ENCODE data around the gene MPO. TPM values are rescaled to one million over a fixed set of nuclear protein-coding genes. Genes with fewer than 3 reads are reported as not detected.

Gene MPO
- polyA plus RNA-seq, 3 donors = 3.2 to 7.0 (median 5.0) TPM

DNA sequence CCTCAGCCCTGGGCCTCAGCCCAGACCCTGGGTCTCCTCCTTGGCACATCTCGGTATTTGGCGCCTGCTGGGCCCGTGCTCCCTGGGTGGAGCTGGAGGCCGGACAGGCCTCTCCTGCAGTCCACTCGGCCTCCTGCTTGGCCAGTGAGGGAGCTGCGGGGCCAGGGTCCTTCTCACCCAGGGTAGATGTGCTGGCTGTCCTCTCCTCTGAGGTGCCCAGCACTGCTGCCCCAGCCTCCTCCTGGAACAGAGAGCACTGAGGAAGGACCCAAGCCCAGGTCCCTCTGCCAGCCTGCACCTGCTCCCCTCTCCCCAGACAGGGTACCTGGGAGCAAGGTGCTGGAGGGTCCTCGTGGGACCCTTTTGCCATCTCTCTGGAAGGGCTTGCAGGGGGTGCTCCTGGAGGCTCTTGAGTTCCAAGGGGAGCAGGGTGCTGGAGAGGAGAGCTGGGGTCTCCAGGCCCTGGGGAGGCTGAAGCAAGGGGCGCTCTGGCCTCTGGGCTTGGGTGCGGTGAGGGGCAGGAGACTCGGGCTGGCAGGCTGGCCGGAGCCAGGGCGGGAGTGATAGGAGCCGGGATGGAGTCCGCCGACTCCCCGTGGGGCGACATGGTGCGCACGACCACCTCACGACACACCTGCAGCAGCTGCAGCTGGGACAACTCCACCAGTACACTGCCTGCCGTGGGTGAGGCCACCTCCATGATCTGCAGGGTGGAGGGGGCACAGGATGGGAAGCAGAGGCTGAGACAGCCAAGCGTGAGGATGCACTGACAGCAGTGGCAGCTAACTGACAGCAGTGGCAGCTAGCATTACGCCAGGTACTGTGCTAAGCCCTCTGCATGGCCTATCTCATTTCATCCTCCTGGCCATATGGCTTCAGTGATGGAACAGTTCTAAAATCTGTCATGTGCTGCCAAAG lies 30.0 kb upstream of the MPO start:
- no peak for DNase-seq (ENCODE audit: extremely low read depth in 1 of 11, low read depth in 9 of 11, low spot score in 4 of 11)

DNA sequence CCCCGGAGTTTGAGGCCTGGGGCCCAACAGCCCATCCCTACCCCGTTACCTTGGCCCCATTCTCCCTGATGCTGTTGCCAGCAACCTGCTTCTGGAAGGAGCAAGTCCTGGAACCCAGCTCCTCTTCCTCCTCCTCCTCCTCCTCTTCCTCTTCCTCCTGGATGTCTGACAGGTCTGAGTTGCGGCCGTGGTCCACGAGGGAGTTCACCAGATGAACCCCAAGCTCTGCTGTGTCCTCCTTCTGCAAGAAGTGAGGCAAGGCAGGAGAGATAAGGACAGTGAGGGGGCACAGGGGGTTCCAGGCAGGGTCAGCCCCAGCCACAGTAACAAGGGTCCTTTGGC lies 29.2 kb upstream of the MPO start:
- no peak for DNase-seq (ENCODE audit: extremely low read depth in 1 of 11, low read depth in 9 of 11, low spot score in 4 of 11)

DNA sequence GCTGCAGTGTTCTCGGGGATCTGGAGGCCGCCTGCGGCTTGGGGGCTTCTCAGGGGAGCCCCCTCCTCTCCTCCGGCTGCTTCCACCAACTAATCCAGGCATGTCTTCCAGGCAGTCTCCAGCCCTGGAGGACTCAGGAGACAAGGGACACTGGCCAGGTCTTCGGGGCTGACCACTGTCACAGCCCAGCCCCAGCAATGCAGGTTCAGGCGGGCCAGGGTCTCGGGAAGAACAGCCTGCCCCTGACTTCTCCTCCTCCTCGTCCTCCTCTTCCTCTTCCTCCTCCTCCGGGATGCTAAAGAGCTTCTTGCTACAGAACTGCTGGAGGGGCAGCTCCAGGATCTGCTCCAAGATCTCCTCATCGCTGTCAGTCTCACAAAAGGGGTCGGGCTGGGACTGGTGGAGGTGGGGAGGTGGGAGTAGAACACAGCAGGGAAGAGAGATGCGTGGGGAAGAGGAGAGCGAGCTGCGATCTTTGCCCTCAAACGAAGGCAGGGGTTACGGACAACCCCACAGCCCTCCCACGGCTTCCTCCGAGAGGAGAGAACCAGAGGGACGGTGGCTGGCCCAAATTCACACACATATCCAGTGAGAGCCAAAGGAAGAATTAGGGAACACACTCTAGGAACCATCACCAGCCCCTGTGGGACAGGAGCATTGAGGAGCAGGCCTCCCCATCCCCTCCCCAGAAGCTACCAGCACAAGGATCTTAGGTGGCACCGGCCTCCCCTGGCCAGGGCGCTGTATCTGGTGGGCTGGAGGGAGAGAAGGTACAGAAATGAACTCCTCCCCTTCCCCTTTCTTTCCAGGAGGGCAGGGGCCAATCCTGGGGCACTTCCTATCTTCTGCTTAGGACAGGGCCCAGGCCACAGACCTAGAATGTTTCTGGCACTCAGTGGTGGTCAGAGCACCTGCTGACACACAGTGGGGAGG lies 28.5 kb upstream of the MPO start:
- DNase-seq (ENCODE audit: extremely low read depth in 1 of 11, low read depth in 9 of 11, low spot score in 4 of 11) = no peak

DNA sequence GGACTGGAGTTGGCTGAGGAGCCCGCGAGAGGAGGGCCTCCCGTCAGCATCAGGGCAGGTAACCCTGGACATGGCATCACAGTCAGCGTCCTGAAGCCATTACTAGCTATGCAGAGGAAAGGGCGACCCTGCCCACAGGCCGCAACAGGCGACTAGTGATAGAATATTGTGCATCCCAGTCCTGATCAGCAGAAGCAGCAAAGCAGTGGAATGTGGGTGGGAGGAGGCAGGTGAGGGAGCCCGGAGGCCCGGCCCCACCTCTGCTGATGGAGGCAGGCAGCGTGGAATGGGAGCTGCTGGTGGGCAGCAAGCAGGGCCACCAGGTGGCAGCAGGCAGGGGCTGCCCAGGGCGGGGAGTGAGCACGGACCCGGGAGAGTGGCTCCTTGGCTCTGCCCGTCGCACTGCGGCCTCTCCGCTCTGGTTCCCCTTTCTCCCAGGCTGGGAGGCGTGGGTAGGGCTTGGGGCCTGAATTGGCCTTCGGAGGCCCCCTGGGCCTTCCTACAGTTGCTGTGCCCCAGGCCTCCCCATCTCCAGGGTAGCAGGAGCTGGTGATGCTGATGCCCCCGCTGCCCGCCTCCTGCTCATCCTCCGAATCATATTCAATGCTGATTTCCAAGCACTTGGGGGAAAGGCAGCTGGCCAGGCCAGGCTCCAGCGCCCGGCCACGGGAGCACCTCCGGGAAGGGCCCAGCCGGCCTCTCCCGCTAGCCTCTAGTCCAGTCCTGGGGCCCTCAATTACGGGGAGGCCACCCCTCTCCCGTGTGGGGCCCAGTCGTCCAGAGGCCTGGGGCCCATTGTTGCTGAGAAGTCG lies 27.6 kb upstream of the MPO start:
- DNase-seq (ENCODE audit: extremely low read depth in 1 of 11, low read depth in 9 of 11, low spot score in 4 of 11) = no peak

DNA sequence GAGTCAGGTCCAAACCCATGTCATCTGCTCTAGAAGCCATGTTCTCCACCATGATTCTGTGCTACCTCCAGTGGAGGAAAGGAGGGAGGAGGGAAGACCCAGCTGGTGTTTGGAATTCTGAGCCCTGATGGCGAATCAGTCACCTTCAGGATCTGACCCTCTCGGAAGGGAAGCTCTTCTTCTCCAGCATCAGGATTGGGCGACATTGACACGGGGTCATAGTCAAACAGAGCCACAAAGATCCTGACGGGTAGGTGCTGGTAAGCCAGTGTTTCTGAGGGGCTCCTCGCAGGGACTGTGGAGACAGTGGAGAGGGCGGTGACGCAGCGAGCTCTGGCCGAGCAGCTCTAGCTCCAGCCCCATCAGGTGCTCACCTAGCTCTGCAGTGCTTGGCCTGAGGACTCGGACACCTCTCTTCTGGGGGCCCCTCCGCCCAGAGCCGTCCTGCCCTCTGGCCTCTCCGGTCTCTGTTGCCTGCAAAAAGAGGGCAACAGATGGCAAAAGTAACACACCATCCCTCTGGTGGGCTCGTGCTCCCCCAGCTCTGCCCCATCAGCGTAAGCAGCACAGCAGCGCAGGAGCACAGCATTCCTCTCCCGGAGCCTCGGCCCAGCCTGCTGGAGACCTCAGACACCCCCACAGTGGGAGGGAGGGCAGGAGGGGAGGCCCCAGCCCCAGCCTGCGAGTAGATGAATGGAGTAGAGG lies 26.9 kb upstream of the MPO start:
- no peak for DNase-seq (ENCODE audit: extremely low read depth in 1 of 11, low read depth in 9 of 11, low spot score in 4 of 11)

DNA sequence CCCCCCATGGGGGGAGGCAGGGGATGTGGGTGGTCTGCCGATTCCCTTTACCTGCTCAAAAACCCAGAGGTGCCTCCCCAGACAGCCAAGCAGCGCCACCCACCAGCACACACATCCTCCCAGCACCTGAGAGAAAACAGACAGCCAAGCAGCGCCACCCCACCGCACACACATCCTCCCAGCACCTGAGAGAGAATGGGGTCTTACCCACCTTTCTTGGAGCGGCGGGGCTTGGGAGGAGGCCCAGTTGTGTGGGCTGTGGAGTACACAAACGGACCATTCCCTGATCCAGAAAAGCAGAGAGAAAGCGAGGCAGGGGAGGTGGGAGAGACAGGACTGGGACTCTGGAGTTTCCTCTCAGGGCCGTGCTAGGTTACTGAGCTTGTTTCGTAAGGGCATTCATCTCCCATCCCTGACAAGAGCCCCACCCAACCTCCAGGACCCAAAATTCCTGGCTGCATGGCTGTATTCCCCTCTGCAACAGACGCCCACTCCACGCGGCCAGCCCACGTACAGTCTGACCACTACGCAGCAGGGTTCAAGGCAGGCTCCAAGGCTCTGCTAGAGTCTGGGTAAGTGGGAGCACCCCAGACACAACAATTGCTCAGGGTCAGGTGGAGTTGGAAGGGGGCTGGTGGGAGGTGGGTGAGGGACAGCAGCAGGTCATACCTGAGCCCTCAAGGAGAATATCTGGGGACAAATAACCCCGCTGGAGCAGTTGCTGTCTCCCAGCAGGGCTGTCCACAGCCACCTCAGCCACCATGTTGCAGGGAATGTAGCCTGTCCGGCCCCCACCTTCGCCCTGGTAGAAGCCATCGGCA lies 25.6 kb upstream of the MPO start:
- no peak for DNase-seq (ENCODE audit: extremely low read depth in 1 of 11, low read depth in 9 of 11, low spot score in 4 of 11)

DNA sequence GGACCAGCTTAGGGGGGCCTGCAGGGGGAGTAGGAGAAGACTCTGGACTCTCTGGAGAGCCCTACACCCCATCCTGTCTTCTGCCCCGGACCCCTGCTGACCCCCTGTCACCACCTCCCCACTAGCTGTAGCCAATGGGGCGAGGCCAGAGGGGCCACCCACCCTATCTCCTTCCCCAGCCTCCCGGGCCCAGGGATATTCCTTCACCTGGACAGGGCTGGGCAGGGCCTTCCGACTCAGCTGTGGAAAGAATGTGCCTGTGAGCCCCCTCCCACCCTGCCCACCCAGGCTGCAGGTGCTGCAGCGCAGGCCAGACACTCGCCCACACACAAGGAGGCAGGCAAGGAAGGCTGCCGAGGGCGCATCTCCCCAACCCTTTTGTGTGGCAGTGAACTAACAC lies 24.9 kb upstream of the MPO start:
- DNase-seq (ENCODE audit: extremely low read depth in 1 of 11, low read depth in 9 of 11, low spot score in 4 of 11) = no peak

DNA sequence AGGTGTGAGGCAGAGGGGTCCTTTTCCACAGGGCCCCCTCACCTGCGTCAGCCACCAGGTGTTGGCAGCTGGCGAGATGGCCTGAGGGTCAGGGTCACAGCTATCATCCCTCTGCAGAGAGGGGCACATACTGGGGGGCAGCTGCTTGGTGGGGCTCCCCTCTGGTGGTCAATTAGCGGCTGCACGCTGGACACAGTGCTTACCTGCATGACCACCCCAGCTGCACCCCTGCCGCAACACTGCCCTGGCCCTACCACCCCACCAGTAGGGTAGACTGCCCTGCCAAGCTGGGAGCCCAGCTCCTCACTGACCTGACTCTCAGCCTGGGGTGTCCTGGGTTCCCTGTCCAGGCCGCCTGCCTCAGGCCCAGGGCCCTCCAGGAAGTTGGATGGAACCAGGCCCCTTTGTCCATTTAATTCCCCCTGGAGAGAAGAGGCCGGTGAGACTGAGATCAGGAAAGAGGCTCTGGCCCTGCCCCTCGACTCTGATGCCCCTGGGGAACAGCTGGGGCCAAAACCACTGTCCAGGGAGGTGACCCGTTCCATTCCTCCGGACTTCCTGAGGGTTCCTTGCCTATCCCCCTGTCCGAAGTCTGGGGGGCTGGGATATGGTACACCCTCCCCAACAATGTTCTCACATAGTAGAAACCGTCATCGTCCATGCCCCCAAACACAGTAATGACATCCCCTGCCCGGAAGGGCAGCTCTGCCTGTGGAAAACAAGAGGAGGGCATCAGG lies 24.2 kb upstream of the MPO start:
- DNase-seq (ENCODE audit: extremely low read depth in 1 of 11, low read depth in 9 of 11, low spot score in 4 of 11) = no peak

DNA sequence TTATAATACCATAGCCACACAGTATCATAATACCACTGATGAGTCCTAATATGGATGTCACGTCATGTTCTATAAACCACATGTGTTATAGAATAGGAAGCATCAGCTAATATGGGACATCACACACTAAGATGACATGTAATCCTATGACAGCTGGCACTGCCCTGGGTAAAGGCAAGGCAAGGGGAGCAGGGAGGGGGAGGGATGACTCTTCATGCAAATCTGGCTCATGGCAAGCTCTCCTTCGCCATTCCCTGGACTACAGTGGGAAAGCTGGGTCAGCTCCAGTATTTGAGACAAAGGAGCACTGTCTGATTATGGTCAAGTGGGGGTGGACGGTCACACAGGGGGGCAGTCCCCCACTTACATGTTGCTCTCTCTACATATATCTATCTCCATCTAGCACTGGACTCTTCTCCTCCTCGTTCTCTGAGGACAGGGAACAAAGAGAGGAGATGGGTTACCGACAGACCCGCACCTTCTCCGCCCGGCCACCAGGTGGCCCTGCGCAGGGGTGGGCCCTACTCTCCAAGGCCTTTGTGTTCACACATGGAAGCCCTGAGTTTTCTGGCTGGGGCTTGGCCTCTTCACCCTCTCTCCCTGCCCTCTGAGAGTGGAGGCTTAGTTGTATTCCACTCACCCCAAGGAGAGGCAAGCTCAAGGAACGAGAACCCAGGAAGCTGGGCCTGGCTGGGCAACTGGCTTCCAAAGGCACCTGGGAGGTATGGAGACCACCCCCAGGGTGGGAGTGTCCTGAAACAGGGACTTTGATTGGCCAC lies 23.4 kb upstream of the MPO start:
- no peak for DNase-seq (ENCODE audit: extremely low read depth in 1 of 11, low read depth in 9 of 11, low spot score in 4 of 11)

DNA sequence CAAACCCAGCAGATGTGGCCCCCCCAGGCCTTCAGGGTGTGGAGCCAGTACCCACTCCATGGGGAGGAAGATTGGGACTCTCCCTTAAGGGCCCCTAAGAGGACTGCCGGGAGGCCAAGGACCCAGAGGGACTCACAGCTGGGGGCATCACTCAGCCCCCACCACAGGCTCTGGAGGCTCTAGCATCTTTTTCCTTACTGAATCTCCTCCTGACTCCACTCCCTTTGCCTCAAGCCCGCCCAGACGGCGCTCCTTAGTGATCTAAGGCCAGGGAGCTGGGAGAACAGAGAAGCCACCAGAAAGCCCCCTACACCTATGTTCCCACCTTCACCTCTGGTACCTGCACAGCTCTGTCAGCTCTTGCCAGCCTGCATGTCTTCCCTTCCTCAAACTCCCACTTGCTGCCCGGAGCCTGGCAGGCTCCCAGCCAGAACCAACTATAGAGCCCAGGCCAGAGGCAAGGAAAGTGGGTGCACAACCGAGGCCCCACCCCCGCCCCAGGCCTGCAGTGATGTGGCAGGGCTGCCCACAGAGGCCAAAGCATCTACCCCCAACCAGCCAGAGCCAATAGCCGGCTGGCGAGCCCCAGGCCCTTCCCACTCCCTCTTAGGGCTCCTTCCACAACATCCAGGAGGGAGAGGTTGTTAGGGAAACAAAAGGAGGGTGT lies 22.3 kb upstream of the MPO start:
- no peak for DNase-seq (ENCODE audit: extremely low read depth in 1 of 11, low read depth in 9 of 11, low spot score in 4 of 11)

DNA sequence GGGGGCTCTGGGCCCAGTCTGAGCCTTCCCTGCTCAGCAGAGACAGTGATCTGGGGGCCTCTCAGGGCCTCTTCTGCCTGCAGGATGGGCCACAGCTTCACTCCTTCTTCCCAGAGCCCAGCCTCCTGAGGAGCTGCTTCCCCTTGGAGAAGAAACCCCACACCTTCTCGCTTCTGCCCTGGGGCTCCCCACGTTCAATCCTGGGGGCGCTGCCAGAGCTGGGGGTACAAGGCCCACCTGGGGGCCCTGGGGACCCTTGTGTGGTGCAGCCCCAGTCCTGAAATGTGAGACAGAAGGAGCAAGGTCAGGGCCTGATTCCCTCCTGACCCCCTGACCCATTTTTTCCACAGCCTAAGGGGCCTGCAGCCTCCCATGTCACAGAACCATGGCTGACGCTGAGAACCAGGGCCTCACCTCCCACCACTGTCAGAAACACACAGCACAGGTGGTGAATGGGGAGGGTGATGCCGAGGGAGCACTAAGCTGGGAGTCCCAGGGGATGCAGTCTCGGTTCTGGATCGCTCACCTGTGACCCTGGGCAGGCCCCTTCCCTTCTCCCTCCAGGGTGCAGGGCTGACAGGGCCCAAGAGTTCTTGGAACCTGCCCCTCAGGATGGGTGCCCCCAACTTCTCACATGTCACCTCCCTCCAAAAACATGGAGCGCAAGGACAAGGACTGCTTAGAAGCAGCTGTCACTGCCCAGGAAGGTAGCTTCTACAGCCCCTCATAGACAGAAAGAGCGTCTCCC lies 21.6 kb upstream of the MPO start:
- DNase-seq (ENCODE audit: extremely low read depth in 1 of 11, low read depth in 9 of 11, low spot score in 4 of 11) = no peak

DNA sequence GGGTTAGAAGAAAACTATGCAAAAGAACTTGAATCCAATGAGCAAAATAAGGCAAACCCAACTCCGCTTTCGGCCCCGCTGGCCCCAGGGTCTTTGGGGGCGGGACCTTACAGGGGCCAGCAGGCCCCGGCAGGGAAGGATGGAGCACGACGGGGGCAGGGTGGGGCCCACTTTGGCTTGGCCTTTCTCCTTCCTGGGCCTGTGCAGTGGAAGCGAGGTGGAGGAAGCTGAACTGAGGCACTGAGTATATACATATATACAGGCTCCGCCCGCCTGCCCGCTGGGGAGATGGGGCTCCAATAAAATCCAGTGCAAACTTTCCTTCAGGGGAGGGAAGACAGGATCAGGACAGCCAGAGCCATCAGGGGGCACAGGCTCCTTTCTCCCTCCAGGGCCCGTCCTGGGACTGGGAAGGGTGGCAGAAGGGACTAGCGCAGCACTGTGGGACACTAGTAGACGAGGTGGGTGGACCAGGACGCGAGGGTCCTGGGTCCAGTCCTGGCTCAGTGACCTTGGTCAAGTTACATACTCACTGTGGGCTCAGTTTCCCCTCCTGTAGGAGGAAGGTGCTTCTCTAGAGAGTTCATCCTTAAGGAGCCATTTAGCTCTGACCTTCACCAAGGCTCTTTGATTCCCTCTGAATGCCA lies 20.9 kb upstream of the MPO start:
- DNase-seq (ENCODE audit: extremely low read depth in 1 of 11, low read depth in 9 of 11, low spot score in 4 of 11) = no peak

DNA sequence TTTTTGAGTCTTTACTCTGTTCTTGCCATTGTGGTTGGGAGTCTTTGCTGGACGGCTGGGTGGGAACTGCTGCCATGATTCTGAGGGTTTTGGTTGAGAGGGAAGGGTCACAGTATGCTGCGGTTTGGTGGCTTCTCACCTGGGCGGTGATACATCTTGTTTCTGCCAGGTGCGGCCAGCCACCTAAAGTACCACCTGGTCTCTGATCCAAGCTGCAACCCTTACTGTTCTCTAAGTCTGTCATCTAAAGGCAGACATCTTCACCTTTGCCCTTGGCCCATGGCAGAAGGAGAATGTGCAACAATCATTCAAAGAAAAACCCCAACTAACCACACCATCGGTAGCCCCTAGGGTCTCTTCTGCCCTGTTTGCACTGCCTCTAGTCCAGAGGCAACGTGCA lies 19.6 kb upstream of the MPO start:
- no peak for DNase-seq (ENCODE audit: extremely low read depth in 1 of 11, low read depth in 9 of 11, low spot score in 4 of 11)

DNA sequence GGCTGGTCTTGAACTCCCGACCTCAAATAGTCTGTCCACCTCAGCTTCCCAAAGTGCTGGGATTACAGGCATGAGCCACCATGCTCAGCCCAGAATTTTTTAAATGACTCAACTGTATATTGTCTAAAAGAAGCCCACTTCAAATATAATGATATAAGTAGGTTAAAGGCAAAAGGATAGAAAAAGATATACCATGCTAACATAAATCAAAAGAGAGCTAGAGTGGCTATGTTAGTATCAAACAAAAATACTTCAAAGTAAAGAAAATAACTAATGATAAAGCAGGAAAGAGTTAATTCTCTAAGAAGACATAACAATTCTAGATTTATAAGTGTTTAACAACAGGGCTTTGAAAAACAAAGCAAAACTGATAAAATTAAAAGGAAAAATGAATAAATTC lies 13.3 kb upstream of the MPO start:
- DNase-seq (ENCODE audit: extremely low read depth in 1 of 11, low read depth in 9 of 11, low spot score in 4 of 11) = no peak

DNA sequence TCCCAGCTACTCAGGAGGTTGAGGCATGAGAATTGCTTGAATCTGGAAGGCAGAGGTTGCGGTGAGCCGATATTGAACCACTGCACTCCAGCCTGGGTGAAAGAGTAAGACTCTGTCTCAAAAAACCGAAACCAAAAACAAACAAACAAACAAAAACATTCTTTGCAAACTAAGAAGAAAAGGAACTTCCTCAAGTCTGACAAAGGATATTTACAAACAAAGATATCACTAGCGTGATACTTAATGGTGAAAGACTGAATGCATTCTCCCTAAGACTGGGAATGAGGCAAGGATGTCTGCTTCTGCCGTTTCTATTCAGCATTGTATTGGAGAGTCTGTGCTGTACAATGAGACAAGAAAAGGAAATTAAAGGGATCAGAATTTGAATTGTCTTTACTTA lies 10.5 kb upstream of the MPO start:
- no peak for DNase-seq (ENCODE audit: extremely low read depth in 1 of 11, low read depth in 9 of 11, low spot score in 4 of 11)

Data from renal cortex interstitium (tissue), 11 donors.